GM18868 (cell line): Measurements from ENCODE around the gene SLC25A24.

ENCODE experiments used
- ATAC-seq: cut with Tn5 transposase; IDR thresholded peaks from one replicate; pipeline ENCODE4 v1.9.1; 2021; ENCODE audit warnings: mild to moderate bottlenecking, moderate library complexity; ENCODE audit not compliant: unreplicated experiment

Gene SLC25A24

DNA sequence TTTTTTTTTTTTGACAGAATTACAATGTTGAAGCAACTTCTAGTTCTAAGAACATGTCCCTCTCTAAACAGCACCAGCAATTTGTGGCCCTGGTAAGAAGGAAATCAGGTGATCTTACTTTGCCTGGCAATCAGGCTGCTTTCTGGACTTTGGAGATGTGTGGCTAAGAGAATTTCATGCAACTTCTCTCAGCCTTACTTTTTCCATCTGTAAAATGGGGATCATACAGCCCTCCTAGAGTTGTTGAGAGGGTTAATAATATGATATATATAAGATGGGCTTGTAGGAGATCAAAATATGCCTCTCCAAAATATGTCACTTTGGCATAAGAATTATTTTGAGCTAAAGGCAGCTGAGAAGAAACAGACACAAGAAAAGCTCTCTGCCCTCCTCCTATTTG, 92.0 kb downstream of the SLC25A24 start:
- ATAC-seq, result no peak

GRCh38 chr1:108107658-108108057, 92.5 kb downstream of the SLC25A24 start:
- ATAC-seq, result peak; percentile 61

DNA sequence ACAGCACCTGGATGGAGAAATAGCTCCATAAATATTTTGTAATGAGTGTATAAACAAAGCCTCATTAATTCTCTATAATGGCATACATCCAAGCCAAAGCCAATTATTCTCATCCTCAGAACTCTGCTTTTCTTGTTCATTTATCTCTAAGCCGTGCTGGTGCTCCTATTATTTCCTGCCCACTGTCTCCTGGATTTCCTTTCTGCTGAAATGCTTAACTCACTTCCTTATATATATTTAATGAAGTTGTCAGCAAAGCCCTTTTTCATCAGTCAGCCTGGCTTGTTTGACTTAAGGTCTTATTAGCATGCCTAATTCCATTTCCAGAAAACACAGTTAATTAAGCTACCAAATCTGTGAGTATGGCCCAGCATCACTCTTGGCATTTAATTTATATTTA, 93.4 kb downstream of the SLC25A24 start:
- ATAC-seq, result no peak

GRCh38 chr1:108100148-108100547, 100.0 kb downstream of the SLC25A24 start:
- no peak for ATAC-seq

GRCh38 chr1:108097018-108097417, 103.1 kb downstream of the SLC25A24 start:
- ATAC-seq, result no peak

DNA sequence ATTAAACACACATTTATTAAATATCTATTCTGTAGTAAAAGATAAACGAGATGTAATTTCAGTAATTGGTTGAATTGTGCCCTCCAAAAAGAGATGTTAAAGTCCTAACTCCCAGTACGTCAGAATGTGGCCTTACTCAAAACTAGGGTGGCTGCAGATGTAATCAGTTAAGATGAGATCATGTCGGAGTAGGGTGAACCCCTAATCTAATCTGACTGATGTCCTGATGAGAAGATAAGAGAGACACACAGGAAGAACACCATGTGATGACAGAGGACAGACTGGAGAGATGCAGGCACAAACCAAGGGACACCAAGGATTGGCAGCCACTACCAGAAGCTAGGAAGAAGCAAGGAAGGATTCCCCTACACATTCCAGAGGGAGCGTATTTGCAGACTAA, 104.1 kb downstream of the SLC25A24 start:
- no peak for ATAC-seq

GRCh38 chr1:108089477-108089876, 110.7 kb downstream of the SLC25A24 start:
- no peak for ATAC-seq

- no peak for ATAC-seq
Observed at GRCh38 chr1:108085628-108086027, 114.5 kb downstream of the SLC25A24 start.

DNA sequence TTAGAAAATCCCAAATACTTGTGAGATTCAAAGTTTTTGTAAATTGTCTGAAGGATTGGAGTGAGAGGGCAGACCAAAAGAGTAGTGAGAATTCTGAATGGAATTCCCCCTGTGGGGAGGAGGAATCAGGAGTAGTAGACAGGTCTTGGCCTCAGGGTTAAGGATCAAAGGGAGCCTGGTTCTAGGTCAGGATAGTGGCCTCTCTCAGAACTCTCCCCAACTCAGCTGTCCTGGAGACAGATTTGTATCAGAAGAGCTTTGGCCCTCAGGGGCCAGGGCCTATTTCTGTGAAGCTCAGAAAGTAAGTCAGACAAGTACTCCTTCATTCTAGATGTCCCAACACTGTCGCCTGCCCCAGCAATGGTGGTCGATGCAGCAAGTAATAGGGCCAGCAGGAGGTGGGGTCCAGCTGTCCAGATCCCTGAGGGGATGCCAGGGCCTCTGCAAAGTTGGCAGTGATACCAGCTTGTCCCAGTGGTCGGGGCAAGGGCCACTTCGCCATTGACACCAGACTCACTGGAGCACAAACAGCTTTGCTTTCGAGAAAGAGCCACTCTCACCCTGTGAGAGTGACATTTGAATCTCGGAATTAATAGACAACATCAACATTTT, 115.2 kb downstream of the SLC25A24 start:
- no peak for ATAC-seq
